ENCODE results near the gene DCC. TPM values are rescaled to one million over a fixed set of nuclear protein-coding genes. Genes with fewer than 3 reads are reported as not detected.

DCC gene
- total RNA-seq, 2 donors from 2014 or later, result not detected

DNA sequence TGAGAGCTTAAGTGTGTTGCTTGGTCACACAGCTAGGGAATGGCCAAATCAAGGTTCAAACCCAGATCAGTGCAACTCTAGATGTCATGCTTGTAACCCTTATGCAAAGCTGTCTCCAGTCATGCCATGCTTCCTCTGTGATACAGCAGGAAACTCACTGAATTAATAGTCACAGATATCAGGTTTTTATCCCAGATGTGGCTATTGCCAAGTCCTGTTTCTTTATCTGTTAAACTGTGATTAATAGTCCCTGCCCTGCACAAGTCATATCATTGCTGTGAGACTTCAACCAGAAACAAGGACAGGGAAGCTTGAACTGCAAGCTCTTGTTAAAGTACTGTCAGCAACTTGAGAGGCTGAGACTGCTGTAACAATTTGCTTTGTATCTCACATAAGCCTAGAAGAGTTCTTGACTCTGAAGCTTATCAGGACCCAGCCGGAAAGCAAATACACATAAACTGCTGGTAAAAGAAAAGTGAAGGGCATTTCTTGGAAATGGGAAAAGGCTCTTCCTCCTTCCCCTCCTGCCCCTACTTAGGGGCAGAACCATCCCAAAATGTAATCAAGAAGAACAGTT, 609.0 kb downstream of the DCC start:
- DNase-seq (no peak), ATAC-seq (no peak)
- Mint-ChIP-seq H3K36me3 (ENCODE audit: low read depth) (no peaks in the 10 kb centered on the region), H3K27ac (no peak overlapping the region), H3K27me3 (no peaks in the 10 kb centered on the region), H3K4me3 (no peak overlapping the region), H3K4me1 (no peaks in the 10 kb centered on the region)
- H3K9me3 ChIP-seq (ENCODE audit: control insufficient read depth, low read length, poor library complexity, severe bottlenecking), result no peaks in the 10 kb centered on the region

GRCh38 chr18:52950155-52950554, 610.2 kb downstream of the DCC start:
- DNase-seq (no peak), ATAC-seq (no peak)
- H3K4me3 Mint-ChIP-seq, result no peak overlapping the region
- no peaks in the 10 kb centered on the region for H3K27me3 Mint-ChIP-seq
- H3K27ac Mint-ChIP-seq, result no peak overlapping the region
- no peaks in the 10 kb centered on the region for H3K4me1 Mint-ChIP-seq
- no peaks in the 10 kb centered on the region for H3K36me3 Mint-ChIP-seq (ENCODE audit: low read depth)
- H3K9me3 ChIP-seq (ENCODE audit: control insufficient read depth, low read length, poor library complexity, severe bottlenecking), result no peaks in the 10 kb centered on the region

GRCh38 chr18:52953387-52953786, 613.4 kb downstream of the DCC start:
- DNase-seq, result no peak
- no peaks in the 10 kb centered on the region for H3K9me3 ChIP-seq (ENCODE audit: control insufficient read depth, low read length, poor library complexity, severe bottlenecking)
- Mint-ChIP-seq H3K36me3 (ENCODE audit: low read depth) (no peaks in the 10 kb centered on the region), H3K4me1 (no peaks in the 10 kb centered on the region), H3K27me3 (no peaks in the 10 kb centered on the region), H3K27ac (no peak overlapping the region), H3K4me3 (no peak overlapping the region)
- no peak for ATAC-seq

GRCh38 chr18:52963481-52963880, 623.5 kb downstream of the DCC start:
- Mint-ChIP-seq H3K4me1 (no peaks in the 10 kb centered on the region), H3K36me3 (ENCODE audit: low read depth) (no peaks in the 10 kb centered on the region), H3K27me3 (no peaks in the 10 kb centered on the region), H3K27ac (no peak overlapping the region), H3K4me3 (no peak overlapping the region)
- no peaks in the 10 kb centered on the region for H3K9me3 ChIP-seq (ENCODE audit: control insufficient read depth, low read length, poor library complexity, severe bottlenecking)
- DNase-seq (no peak), ATAC-seq (no peak)

GRCh38 chr18:52970686-52971085, 630.7 kb downstream of the DCC start:
- ATAC-seq (no peak), DNase-seq (no peak)
- H3K27ac Mint-ChIP-seq, result no peak overlapping the region
- no peaks in the 10 kb centered on the region for H3K27me3 Mint-ChIP-seq
- H3K36me3 Mint-ChIP-seq (ENCODE audit: low read depth), result no peaks in the 10 kb centered on the region
- no peaks in the 10 kb centered on the region for H3K4me1 Mint-ChIP-seq
- H3K9me3 ChIP-seq (ENCODE audit: control insufficient read depth, low read length, poor library complexity, severe bottlenecking), result no peaks in the 10 kb centered on the region
- H3K4me3 Mint-ChIP-seq, result no peak overlapping the region

- Mint-ChIP-seq H3K27me3 (no peaks in the 10 kb centered on the region), H3K4me3 (no peak overlapping the region), H3K27ac (no peak overlapping the region), H3K4me1 (no peaks in the 10 kb centered on the region), H3K36me3 (ENCODE audit: low read depth) (no peaks in the 10 kb centered on the region)
- no peak for DNase-seq
- no peaks in the 10 kb centered on the region for H3K9me3 ChIP-seq (ENCODE audit: control insufficient read depth, low read length, poor library complexity, severe bottlenecking)
- ATAC-seq, result no peak
These were observed 631.1 kb downstream of the DCC start for GRCh38 chr18:52971097-52971496.

GRCh38 chr18:52979892-52980291, 639.9 kb downstream of the DCC start:
- Mint-ChIP-seq H3K27me3 (no peaks in the 10 kb centered on the region), H3K27ac (no peak overlapping the region), H3K36me3 (ENCODE audit: low read depth) (no peaks in the 10 kb centered on the region), H3K4me3 (no peak overlapping the region), H3K4me1 (no peaks in the 10 kb centered on the region)
- H3K9me3 ChIP-seq (ENCODE audit: control insufficient read depth, low read length, poor library complexity, severe bottlenecking), result no peaks in the 10 kb centered on the region
- no peak for ATAC-seq
- no peak for DNase-seq

DNA sequence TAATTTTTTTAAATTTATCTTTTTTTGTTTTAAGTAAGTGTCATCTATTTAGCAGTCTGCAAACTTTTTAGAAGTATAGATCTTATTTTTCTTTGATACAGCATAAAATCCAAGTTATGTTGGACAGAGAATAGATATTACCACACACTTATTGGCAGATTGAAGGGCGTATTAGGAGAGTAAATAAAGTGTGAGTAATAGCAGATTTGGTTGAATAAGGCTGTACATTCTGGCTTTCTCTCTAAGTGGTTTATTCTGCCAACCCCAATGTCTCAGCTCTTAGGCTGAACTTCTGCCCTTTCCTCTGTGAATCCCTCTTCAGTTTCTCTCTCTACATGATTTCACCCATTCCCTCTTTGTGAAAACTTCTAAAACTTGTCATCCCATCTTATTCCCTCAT, 651.2 kb downstream of the DCC start:
- Mint-ChIP-seq H3K36me3 (ENCODE audit: low read depth) (no peaks in the 10 kb centered on the region), H3K27me3 (no peaks in the 10 kb centered on the region), H3K27ac (no peak overlapping the region), H3K4me3 (no peak overlapping the region), H3K4me1 (no peaks in the 10 kb centered on the region)
- ATAC-seq, result no peak
- DNase-seq, result no peak
- no peaks in the 10 kb centered on the region for H3K9me3 ChIP-seq (ENCODE audit: control insufficient read depth, low read length, poor library complexity, severe bottlenecking)

DNA sequence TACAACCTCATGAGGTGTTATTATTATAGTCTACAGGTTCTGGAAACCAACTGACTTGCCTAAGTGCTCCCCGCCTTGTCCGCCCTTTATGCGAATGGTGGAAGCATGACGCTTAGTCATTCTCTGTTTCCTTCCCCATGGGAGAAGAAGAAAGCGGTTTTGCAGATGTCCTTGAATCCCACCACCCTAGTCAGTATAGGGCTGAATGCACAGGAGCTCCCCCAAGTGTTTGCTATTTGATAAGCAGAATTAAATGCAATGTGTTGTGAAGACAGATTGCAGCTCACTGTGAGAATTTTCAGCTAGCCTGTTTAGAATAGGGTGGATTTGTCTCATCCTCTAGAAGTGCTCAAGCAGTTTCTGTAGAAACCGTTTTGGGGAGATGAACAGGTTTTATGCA, 652.0 kb downstream of the DCC start:
- Mint-ChIP-seq H3K27me3 (no peaks in the 10 kb centered on the region), H3K36me3 (ENCODE audit: low read depth) (no peaks in the 10 kb centered on the region), H3K27ac (no peak overlapping the region), H3K4me1 (no peaks in the 10 kb centered on the region), H3K4me3 (no peak overlapping the region)
- DNase-seq (no peak), ATAC-seq (no peak)
- H3K9me3 ChIP-seq (ENCODE audit: control insufficient read depth, low read length, poor library complexity, severe bottlenecking), result no peaks in the 10 kb centered on the region

DNA sequence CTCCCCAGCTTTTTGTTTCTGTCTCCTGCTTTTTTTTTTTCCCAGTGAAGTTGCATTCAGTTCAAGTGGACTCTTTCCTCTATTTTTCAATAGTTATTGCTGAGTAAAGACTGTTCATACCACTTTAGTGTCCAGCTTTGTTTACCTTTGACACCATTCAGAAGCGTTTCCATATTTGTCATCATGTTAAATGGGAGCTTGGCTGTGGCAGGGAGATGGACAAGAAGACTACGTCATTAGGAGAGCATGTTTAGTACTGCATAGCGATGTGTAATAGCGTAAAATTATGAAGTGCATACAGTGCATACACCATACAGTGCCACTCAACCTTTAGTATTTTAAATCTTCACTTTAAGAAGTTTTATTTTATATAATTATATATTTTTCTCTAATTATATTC, 655.9 kb downstream of the DCC start:
- ATAC-seq (no peak), DNase-seq (no peak)
- H3K36me3 Mint-ChIP-seq (ENCODE audit: low read depth), result no peaks in the 10 kb centered on the region
- no peaks in the 10 kb centered on the region for H3K27me3 Mint-ChIP-seq
- no peaks in the 10 kb centered on the region for H3K4me1 Mint-ChIP-seq
- no peaks in the 10 kb centered on the region for H3K9me3 ChIP-seq (ENCODE audit: control insufficient read depth, low read length, poor library complexity, severe bottlenecking)
- no peak overlapping the region for H3K4me3 Mint-ChIP-seq
- no peak overlapping the region for H3K27ac Mint-ChIP-seq

DNA sequence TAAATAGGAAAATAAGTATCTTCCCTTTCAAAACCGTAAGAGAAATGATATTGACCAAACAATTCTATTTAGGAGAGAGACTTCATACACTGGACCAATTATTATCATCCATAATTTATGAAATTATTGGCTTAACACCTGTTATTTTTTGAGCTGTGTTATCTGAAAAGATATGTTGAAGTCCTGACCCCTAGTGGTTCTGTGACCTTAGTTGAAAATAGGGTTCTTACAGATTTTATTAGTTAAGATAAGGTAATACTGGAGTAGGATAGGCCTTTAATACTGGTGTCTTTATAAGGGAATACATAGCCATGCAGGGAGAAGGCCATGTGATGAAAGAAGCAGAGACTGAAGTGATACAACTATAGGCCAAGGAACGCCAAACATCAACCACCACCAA, 659.6 kb downstream of the DCC start:
- Mint-ChIP-seq H3K4me1 (no peaks in the 10 kb centered on the region), H3K27ac (no peak overlapping the region), H3K4me3 (no peak overlapping the region), H3K27me3 (no peaks in the 10 kb centered on the region), H3K36me3 (ENCODE audit: low read depth) (no peaks in the 10 kb centered on the region)
- no peak for ATAC-seq
- DNase-seq, result no peak
- no peaks in the 10 kb centered on the region for H3K9me3 ChIP-seq (ENCODE audit: control insufficient read depth, low read length, poor library complexity, severe bottlenecking)

- no peak overlapping the region for H3K4me3 Mint-ChIP-seq
- no peak overlapping the region for H3K27ac Mint-ChIP-seq
- no peak for ATAC-seq
- no peaks in the 10 kb centered on the region for H3K27me3 Mint-ChIP-seq
- no peak for DNase-seq
- H3K9me3 ChIP-seq (ENCODE audit: control insufficient read depth, low read length, poor library complexity, severe bottlenecking), result no peaks in the 10 kb centered on the region
- H3K36me3 Mint-ChIP-seq (ENCODE audit: low read depth), result no peaks in the 10 kb centered on the region
- H3K4me1 Mint-ChIP-seq, result no peaks in the 10 kb centered on the region
These were observed 664.8 kb downstream of the DCC start for GRCh38 chr18:53004798-53005197.

GRCh38 chr18:53018791-53019190, 678.8 kb downstream of the DCC start:
- Mint-ChIP-seq H3K36me3 (ENCODE audit: low read depth) (no peaks in the 10 kb centered on the region), H3K4me1 (no peaks in the 10 kb centered on the region), H3K4me3 (no peak overlapping the region), H3K27ac (no peak overlapping the region), H3K27me3 (no peaks in the 10 kb centered on the region)
- H3K9me3 ChIP-seq (ENCODE audit: control insufficient read depth, low read length, poor library complexity, severe bottlenecking), result no peaks in the 10 kb centered on the region
- ATAC-seq, result no peak
- no peak for DNase-seq

GRCh38 chr18:53025247-53025646, 685.2 kb downstream of the DCC start:
- H3K9me3 ChIP-seq (ENCODE audit: control insufficient read depth, low read length, poor library complexity, severe bottlenecking), result no peaks in the 10 kb centered on the region
- no peaks in the 10 kb centered on the region for H3K36me3 Mint-ChIP-seq (ENCODE audit: low read depth)
- ATAC-seq, result no peak
- DNase-seq, result no peak
- no peak overlapping the region for H3K27ac Mint-ChIP-seq
- H3K4me3 Mint-ChIP-seq, result no peak overlapping the region
- no peaks in the 10 kb centered on the region for H3K4me1 Mint-ChIP-seq
- no peaks in the 10 kb centered on the region for H3K27me3 Mint-ChIP-seq
